Activated CD8-positive, alpha-beta memory T cell treated with anti-CD3 and anti-CD28 coated beads, Interleukin-2, amount 50 U/mL, for 1 hour (primary cell): ENCODE data around the gene TCEAL8.

Experiments
- DNase-seq: peaks from one replicate; pipeline ENCODE4 v3.0.0-alpha.2; 2020; ENCODE audit errors: extremely low read depth

The TCEAL8 gene

DNA sequence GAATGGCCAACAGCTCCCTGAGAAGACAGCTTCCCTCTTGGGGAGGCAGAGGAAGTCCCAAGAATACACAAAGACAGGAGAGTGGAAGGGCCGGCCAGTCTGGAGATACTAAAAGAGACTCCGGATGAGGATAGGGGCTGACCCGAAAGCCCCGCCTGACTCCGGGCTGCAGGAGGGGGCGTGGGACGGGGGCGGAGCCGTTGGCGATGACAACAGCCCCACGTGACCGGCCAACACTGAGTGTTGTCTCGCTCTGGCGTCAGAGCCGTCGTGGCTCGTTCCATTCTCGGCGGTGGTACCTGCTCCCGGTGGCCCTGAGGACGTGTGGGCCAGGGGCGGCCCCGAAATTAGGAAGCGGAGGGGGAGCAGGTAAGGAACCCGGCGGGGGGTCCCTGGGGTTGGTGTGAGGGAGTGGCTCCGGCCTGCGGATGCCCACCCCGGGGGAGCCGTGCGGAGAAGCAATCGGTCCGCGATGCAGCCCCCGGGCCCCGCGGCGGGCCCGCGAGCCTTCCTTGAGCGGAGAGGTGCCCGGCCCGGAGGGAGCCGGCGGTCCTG, 40.0 kb downstream of the TCEAL8 start, which contains the start of gene BEX4:
Gene BEX4, plus strand, starts transcription at position 239 of the 555 bp plus-strand sequence. CDS start 1,046 bp downstream, outside the sequence.
- peak; percentile 45 for DNase-seq

DNA sequence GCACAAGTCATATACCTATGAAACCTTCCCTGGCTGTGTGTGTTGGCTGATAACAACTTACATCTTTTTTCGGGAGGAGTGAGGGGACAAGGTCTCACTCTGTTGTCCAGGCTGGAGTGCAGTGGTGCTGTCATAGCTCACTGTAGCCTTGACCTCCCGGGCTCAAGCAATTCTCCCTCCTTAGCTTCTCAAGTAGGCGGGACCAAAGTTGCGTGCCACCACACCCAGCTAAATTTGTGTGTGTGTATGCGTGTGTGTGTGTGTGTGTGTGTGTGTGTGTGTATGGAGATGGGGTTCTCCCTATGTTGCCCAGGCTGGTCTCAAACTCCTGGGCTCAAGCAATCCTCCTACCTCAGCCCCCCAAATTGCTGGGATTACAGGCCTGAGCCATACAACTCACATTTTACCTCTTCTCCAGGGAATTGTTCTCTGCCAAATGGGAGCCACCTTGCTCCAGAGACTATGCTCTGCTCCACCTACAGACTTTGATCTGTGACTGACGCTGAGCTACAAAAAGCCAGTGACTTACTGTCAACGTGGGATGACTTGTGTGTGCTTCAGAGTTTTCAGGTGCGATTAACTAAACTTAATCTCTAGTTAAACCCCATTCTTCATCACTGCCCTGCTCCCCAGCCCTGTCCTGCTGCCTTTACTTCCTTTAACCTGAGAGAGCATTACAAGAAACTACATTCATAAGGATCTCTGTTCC, 42.1 kb downstream of the TCEAL8 start:
- no peak for DNase-seq

DNA sequence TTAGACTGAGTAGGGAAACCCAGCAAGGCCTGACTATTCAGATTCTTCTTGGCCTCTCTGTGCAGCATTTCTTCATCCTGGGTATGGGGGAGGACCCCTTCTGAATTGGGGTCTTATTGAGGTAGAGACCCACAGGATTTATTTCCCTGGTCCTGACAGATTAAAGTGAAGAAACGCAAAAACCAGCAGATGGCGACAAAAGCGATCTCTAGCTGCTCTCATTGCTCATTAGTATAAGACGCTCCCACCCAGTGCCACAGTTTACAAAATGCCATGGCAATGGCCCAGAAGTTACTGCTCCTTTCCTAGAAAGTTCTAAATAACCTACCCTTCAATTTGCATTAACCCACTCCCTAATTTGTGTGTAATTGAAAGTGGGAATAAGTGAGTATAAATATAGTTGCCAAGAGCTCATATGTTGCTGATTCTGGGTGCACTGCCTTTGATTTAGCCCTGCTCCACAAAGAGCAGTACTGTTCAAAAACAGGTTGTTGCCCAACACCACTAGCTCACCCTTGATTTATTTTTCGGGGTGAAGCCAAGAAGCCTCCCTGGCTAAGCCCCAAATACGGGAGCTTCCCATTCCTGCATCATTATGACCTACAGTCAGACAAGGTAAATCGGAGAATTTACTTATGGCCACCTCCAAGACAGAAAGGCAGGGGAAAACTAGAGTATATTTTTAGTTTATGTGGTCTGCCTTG, 43.8 kb downstream of the TCEAL8 start:
- DNase-seq = no peak

DNA sequence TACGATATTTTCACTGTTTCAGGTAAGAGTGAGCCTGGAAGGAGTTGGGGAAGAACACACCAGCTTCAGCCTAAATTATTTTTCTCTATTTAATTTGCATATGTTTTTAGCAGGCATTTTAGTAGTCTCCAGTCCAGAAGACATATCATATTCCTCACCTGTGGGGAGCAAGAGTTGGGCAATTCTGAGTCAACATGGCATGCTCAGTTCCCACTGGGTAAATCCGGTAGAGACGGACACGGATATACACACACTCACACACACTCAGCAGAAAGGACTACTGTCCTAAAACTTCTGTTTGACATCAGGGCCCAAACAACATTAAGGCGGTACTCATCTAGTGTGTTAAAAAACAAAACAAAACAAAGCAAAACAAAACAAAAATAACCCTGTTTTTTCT, 44.9 kb downstream of the TCEAL8 start:
- DNase-seq = no peak
